GM21447 (cell line): Measurements from ENCODE around the gene FBXL16.

ENCODE experiments used
- ATAC-seq: cut with Tn5 transposase; IDR thresholded peaks from one replicate; pipeline ENCODE4 v1.9.1; 2021; ENCODE audit not compliant: unreplicated experiment

Gene FBXL16

GRCh38 chr16:735982-736453 lies 30.4 kb upstream of the FBXL16 start:
- ATAC-seq: no peak

DNA sequence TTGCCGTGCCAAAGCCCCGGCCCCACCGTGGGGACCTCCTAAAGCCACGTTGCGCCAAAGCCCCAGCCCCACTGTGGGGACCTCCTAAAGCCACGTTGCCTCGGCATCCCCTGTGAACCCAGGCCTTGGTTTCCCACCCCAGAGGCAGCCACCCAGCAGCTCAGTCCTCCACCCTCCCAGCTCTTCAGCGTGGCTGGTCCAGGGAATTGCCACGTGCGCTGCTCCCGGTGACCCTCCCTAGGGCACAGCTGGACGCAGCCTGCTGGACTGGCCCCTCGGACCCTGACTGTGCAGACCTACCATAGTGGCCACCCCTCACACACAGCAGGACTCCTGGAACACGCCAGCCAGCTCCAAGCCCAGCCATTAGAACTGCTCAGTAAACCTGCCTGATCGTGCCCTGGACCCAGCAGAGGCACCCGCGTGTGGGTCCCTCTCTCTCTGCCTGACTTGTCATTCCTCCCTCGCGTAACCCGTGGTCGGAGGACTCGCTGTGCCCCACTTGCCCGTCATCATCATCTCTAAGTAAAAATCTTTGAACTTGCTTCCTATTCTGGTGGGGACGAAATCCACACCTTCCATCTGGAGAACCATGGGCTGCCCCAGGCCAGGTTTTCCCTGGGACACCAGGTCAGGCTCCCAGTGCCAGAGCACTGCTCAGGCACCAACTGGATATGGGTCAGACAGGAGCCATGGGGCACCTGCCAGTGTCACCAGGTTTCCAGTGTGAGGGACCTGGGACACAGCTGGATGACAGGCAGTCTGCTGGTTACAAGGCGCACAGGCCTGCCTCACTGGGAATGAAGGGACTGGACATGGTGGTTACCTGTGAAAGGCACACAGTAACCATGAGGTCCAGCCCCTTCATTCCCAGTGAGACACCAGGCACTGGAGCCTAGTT lies 29.6 kb upstream of the FBXL16 start:
- no peak for ATAC-seq

DNA sequence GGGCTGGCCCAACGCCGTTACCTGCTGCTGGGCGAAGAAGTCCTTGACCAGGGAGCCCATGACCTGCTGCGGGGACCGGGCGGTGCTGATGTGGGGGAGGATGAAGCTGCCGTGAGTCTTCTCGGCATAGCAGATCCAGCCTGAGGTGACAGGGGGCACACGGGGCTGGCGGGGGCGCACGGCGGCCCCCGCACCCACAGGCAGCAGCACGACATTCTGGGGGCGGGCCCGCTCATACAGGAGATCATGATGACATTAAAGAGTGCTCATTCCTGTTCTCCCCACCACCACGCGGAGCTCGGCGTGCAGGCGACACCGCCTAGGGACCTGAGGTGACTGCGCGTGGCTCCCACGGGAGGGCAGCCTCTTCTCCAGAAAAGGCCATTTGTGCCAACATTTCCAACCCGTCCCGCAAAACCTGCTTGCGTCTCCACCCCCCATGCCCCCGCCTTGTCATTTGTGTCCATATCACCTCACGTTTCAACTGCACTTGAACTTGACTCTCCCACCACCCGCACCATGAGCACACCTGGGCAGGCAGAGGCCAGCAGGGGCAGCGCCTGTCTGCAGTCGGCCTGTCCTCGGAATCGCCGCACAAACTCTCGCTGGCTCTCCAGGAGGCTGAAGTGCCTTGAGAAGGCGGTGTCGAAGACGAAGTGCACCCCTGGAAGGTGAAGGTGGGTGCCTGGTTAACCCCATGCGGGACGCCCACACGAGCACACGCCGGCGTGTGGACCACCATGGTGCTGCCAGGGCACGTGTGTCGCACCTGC lies 28.8 kb upstream of the FBXL16 start:
- no peak for ATAC-seq

DNA sequence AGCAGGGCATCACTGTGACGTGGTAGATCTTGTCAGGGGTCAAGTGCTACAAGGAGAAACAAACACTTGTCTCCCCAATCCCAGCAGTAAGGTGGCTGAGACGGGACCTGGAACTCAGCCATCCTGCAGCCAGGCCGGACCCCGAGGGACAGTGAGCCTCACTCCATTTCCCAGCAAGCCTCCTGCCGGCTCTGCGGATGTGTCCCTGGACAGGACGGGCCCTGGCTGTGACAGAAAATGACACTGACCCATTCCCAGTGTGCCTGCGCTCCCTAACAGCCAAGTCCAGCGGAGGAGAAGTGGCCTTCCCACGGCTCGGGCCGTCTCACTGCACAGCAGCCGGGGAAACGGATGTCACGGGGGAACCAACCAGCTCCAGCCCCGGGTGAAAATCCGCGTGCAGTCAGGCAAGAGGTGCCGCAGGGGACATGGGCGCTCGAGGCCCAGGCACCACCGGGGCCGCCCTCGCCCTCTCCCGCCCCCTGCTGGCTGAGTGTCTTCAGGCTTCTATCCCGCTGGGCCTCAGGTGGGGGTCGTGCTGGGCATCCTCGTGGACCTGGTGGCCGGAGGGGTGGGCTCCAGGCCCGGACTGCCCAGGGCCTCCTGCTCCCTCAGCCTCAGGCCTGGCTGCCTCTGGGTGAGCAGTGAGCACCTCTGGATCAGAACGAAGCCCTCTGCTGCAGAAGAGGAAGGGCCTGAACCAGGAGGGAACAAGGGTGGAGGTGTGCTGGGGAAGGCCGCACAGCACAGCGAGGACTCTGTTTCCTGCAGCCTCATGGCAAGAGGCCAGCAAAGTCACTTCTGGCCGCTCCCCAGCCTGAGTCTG lies 28.0 kb upstream of the FBXL16 start:
- no peak for ATAC-seq

DNA sequence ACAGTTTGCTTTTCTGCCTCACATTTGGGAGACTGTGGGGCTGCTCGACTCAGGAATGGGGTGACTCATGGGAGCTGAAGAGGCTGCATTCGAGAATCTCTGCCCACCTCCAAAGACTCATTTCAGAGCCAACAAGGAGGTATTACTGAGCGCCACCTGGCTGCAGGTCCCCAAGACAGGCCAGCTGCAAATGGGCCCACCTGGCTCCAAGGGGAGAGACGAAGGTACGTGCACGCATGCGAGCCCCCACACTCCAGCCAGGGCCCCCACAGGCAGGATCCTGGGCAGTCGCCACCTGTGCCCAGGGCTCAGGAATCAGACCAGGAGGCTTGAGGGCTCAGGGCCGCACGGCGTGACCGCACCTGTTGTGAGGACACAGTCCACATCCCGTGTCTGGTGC lies 27.3 kb upstream of the FBXL16 start:
- ATAC-seq: no peak

DNA sequence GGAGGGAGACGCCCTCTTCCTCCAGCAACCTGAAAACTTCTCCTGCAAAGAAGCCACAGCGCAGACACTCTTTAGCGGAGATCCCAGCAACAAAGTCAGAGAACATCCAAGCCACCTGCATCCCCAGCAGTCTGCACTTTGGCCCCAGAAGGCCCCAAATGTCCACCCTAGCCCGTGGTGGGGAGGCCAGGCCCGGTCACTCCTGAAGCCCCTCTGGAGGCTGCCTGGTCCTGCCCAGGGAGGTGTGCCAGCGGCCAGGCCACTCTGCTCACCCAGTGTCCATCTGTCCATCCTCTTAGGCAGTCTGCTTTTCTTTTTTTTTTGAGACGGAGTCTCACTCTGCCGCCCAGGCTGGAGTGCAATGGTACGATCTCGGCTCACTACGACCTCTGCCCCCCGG lies 26.7 kb upstream of the FBXL16 start:
- ATAC-seq: no peak

DNA sequence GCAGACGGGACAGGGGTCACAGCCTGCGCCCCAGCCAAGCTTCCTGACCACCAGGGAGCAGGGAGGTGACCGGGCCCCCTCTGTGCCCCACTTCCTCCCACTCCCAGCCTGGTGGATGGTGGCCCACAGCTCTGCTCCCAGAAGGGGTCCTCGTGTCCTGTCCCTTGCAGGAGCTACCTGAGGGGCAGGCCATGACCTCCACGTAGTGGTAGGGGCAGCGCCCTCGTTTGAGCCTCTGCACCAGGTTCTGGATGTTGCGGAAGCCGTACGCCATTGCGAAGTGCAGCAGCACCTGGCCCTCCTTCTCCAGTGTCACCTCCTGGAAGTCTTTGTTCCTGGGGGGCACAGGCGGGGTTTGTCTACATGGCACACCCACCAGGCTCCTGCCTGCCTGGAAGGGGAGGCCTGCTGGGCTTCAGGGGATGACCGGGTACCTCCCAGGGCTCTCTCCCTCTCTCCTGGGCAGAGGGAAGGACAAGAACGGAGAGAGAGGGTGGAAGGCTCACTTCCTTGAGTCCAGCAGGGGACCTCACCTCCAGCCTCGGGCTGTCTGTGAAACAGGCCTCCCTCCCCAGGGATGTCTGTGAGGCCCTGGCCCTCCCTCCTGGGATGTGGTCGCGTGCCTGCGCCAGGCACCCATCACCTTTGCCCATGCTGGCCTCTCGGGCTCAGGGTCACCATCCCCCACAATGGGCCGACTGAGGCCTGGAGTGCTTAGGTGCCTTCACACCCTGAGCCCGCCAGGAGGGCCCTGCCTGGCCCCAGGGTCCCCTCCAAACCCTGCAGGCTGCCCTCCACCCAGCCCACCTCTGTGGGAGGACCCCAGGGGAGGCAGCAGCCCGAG lies 25.3 kb upstream of the FBXL16 start:
- ATAC-seq: no peak

- ATAC-seq: no peak
Observed at GRCh38 chr16:729768-730665, 24.4 kb upstream of the FBXL16 start.

- ATAC-seq: no peak
Observed at GRCh38 chr16:728890-729744, 23.5 kb upstream of the FBXL16 start.

DNA sequence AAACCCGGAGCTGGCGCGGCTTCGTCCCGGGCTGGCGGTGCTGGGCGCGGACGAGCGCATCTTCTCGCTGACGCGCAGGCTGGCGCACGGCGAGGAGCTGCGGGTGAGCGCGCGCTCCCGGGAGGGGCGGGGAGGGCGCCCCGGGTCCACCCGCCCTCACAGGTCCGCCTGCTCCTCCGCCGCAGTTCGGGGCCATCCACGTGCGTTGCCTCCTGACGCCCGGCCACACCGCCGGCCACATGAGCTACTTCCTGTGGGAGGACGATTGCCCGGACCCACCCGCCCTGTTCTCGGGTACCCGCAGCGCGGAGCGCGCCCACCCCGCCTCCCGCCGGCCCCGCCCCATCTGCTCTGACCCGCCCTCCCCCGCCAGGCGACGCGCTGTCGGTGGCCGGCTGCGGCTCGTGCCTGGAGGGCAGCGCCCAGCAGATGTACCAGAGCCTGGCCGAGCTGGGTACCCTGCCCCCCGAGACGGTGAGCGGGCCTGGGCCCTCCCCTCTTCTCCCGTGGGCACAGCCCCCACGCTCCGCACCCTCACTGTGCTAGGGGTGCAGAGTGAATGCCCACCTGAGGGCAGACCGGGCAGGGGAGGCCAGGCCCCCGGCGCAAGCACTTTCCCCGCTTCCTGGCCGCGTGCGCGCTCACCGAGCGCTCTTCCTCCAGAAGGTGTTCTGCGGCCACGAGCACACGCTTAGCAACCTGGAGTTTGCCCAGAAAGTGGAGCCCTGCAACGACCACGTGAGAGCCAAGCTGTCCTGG lies 22.7 kb upstream of the FBXL16 start:
- ATAC-seq: peak; percentile 36

GRCh38 chr16:727291-727977 lies 21.8 kb upstream of the FBXL16 start:
- no peak for ATAC-seq

GRCh38 chr16:726438-727290 lies 21.1 kb upstream of the FBXL16 start, which contains the start of the genes CCDC78 and HAGHL:
TSS of gene CCDC78 (minus strand) at chr16:726443. CDS start at chr16:726367, 76 bp downstream.
TSS of gene HAGHL (plus strand) at chr16:727106. CDS start at chr16:727510, 404 bp downstream.
- ATAC-seq: no peak

DNA sequence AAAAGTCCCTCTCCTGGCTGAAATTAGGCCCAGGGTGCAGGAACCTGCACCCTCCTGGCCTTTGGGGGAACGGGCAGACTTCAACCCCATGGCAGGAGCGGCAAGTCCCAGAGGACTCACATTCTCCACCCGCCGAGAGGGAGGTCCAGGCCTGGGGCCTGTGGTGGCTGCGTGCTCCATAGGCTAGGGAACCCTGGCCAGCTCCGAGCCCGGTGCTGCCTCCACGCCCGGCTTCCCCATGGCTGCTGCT lies 20.5 kb upstream of the FBXL16 start:
- no peak for ATAC-seq

GRCh38 chr16:725463-726187 lies 20.0 kb upstream of the FBXL16 start:
- no peak for ATAC-seq

- no peak for ATAC-seq
Observed at GRCh38 chr16:725041-725376, 19.4 kb upstream of the FBXL16 start.
